SKM-1 treated with dmso at 0.1 percent for 144 hours (cell line): ENCODE data around the gene VRK1.

Experiments used
- DNase-seq: peaks from one replicate; lab custom pipeline; 2025; ENCODE audit not compliant: unreplicated experiment; lab: John Stamatoyannopoulos, UW

VRK1 gene

DNA sequence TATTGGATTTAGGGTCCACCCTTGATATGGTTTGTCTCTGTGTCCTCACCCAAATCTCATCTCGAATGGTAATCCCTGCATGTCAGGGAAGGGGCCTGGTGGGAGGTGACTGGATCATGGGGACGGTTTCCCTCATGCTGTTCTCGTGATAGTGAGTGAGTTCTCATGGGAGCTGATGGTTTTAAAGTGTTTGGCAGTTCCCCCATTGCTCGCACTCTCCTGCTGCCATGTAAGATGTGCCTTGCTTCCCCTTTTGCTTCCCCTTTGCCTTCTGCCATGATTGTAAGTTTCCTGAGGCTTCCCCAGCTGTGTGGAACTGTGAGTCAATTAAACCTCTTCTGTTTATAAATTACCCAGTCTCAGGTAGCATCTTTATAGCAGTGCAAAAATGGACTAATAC lies 118.3 kb downstream of the VRK1 start:
- DNase-seq, result no peak

DNA sequence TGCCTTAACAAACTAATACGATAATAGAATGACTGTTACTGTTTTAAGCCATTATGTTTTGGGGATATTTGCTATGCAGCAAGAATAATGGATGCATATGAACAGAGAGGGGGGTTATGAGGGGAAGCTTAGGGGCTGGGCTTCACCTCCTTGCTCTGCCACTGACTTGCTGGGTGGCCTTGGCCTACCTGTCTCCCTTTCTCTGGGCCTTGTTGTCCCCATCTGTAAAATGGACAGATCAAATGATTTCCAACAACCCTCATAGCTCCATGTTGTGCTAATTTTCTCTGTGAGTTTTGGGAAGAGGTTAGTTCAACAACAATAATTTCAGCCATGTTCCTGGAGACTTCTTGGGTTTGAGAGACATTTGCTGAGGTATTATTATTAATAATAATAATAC lies 119.6 kb downstream of the VRK1 start:
- DNase-seq, result no peak

DNA sequence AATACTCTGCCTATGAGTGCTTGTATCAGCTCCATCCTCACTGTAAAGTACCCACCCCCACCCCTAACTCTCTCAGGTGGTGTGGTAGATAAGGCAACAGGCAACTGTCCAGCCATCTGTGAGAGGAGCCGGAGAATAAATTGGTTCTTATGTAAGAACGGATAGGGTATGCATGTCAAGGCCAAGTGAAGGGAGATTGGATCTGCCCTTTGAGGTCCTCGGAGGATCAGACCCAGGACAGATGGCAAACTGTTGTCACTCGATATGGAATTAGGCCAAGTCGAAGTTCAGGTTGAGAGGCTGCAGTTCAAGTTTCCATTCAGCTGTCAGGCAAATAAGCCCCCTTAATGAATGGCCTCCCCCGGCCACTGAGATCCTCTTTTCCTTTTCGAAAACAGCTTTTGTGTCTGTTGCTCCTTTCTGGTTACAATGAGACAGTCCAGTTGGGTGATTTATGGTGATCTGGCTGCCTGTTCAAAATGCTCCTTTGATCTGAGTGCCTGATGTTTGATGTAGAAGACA lies 120.3 kb downstream of the VRK1 start:
- no peak for DNase-seq

DNA sequence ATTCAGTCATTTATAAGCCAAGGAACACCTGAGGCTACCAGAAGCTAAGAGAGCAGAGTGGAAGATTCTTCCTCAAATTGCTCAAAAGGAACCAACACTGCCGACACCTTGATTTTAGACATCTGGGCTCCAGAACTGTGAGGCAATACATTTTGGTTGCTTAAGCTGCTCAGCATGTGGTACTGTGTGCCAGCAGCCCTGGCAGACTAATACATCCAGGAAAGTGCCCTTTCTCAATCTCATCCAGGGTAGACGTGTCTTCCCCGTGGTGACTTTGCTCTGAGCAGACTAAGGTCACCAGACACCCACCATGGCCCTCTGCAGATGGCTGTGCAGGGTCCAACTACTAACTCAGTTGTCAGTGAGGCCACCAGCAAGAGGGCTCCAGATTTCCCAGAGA lies 122.8 kb downstream of the VRK1 start:
- DNase-seq, result no peak

DNA sequence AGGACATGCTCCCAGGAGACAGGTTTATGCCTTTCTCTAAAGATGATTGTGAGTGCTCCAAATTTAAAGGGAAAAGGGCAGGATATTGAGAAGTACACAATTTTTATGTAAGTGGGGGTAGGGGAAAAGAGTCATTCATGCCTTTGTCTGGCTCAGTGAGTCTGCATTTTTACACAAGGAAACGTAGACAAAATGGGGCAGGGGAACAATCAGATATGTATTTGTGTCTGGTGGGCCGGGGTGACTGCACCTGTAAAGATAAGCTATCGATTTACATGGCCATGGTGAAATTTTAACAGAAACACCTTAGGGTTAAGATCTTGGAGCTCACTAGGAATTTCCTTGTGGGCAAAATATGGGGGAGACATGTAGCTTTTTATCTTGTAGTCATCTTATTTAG lies 123.6 kb downstream of the VRK1 start:
- no peak for DNase-seq

DNA sequence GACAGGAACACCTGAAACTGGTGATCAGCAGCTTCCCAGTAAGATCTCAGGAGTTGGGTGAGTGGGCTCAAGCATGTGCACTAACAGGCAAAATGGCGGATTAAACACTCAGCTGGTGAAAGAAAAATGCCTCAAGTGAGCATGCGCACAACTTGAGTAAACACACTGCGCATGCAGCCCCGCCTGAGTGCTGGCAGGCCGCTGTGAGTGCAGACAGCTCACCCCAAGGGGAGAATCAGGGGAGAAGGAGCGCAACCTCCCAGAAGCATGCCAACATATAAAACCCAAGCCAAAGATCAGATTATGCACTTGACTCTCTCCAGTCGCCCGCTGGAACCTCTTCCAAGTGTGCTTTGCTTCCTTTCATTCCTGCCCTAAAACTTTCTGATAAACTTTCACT lies 125.8 kb downstream of the VRK1 start:
- no peak for DNase-seq

DNA sequence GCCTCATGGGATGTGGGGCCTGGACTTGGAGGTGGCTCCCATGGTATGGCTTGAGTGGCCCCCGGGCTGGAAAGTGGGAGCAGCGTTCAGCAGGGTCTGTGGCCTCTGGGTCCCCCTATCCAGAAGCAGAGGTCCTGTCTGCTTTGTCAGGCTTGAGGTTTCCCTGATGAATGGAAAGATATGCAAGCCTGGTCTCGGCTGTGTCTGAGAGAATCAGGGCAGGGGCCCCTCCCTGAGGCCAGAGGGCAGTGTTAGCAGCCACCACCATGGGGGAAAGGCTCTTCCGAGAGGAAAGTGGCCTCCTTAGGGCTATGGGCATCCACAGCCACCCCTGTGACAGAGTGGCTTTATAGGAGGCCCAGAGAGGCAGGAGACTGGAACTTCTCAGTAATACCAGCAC lies 128.2 kb downstream of the VRK1 start:
- DNase-seq, result no peak

DNA sequence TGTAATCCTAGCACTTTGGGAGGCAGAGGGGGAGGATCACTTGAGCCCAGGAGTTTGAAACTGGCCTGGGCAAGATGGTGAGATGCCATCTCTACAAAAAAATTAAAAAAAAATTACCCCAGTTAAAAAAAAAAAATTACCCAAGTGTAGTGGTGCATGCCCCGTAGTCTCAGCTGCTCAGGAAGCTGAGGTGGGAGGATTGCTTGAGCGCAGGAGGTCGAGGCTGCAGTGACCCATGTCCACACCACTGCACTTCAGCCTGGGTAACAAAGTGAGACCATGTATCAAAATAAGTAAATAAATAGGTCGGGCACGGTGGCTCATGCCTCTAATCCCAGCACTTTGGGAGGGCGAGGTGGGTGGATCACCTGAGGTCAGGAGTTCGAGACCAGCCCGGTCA lies 128.8 kb downstream of the VRK1 start:
- no peak for DNase-seq

DNA sequence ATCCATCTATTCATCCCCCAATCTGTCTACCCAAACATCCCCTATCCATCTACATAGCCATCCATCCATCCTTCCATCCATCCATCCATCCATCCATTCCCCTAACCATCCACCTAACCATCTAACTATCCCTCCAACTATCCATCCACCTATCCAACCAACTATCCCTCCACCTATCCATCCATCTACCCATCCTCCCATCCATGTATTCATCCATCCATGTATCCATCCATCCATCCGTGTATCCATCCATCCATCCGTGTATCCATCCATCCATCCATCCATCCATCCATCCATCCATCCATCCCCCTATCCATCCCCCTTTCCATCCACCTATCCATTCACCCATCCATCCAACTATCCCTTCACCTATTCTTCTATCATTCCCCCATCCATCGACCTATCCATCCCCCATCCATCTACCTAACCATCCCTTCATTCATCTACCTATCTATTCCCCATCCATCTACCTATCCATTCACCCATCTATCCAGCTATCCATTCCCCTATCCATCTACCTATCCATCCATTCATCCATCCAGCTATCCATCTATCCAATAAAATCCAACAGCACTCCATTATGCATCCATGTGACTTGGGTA lies 131.7 kb downstream of the VRK1 start:
- DNase-seq, result no peak

DNA sequence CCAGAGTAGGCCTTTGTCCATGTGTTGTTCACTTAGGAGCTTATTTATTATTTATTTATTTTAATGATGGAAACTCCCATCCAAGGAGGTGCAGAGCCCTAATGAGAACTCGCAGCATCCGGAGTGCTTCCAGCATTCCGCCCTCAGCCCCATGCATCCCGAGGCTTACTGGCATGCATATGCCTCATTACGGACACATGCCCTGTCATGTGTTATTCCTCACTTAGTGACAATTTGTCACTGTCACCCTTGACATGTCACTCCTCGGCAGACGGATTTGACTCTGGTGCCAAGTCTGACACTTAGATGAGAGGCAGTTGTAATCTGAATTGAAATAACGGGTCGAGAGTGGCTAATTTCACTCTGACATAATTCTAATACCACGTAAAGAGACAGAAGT lies 132.8 kb downstream of the VRK1 start:
- DNase-seq, result no peak

DNA sequence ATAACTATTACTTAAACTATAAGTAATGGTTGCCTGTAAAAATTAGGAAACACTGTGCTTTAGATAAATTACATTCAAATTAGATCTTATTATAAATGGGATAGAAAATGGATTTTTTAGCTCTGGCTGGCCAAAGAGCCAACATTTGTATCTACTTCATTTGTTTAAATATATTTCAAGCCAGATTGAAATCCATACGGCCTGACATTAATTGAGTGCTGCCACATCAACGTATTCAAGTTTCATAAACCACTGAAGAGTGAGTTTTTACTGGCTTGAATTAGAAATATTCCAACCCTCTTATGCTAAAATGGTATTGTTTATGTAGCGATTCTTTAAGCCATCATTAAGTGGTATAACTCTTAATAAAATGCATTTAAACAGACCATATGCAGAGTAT lies 133.3 kb downstream of the VRK1 start:
- DNase-seq, result no peak
